ENCODE measurements around the gene PTPRD. TPM values are rescaled to one million over a fixed set of nuclear protein-coding genes. Genes with fewer than 3 reads are reported as not detected.

The PTPRD gene
- total RNA-seq, 1 experiment from 2014 or later: 0.02 TPM

DNA sequence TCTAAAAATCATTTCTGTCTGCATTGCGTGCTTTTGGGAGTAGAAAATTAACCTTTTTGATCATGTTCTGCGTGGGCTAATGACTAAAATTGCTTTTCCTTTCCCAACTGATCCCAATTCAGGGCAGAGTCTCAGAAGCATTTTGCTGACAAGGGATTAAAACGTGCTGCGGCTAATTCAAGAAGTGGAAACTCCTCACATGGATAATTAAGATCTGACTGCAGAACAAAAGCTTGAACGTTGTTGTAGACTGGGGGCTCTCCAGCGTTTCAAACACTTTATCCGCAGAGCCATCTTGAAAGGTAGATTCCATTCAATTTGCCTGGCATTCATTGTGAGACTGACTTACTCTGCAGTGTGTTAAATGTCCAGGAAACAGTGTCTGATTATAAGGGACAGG lies 2327.9 kb downstream of the PTPRD start:
- intact Hi-C loops (cut with micrococcal nuclease): no loop called here
- no peak for TF ChIP-seq EZH2phosphoT487 (IDR thresholded peaks at IDR 0.05; ENCODE audit: borderline replicate concordance)
- no peak for TF ChIP-seq JUND (IDR thresholded peaks at IDR 0.05)
- no peak for TF ChIP-seq MAX (IDR thresholded peaks at IDR 0.05)
- no peak for TF ChIP-seq TCF7L2 (IDR thresholded peaks at IDR 0.05; ENCODE audit: borderline replicate concordance, extremely low read depth, insufficient read depth, insufficient read length)
- POLR2A ChIA-PET: no interaction called here
- ATAC-seq (no peak), DNase-seq (ENCODE audit: low read depth, low spot score) (no peak)
- Histone ChIP-seq H3K9me3 (ENCODE audit: control insufficient read depth in 1 of 2, insufficient read depth in 1 of 2, low read depth in 1 of 2, low read length in 2 of 2) (peaks cover 8 to 29% of the 10 kb centered on the region in 2 experiments; a peak in 2 of 4 replicates), H3K4me2 (ENCODE audit: low read length) (no peak overlapping the region), H3K9ac (ENCODE audit: low read length) (no peak overlapping the region), H3K9me2 (ENCODE audit: insufficient read depth) (no peaks in the 10 kb centered on the region), H3K79me2 (ENCODE audit: insufficient read depth, low read length) (no peaks in the 10 kb centered on the region), H3K4me3 (replicated peaks in 1 of 2; ENCODE audit: low read depth in 1 of 2, low read length in 2 of 2) (no peak overlapping the region), H3K4me1 (ENCODE audit: control insufficient read depth in 1 of 2, insufficient read depth in 2 of 2, low read length in 2 of 2) (no peaks in the 10 kb centered on the region), H3K27me3 (ENCODE audit: insufficient read depth, low read length) (no peaks in the 10 kb centered on the region), H2AFZ (ENCODE audit: low read depth, low read length, poor library complexity, severe bottlenecking) (no peak overlapping the region), H4K20me1 (ENCODE audit: insufficient read depth) (no peaks in the 10 kb centered on the region), H3K27ac (ENCODE audit: low read depth, low read length) (no peak overlapping the region), H3K36me3 (ENCODE audit: control insufficient read depth in 1 of 2, insufficient read depth in 2 of 2, low read length in 2 of 2) (no peaks in the 10 kb centered on the region)
- CTCF ChIA-PET: no interaction called here
- no TSS peak for BruUV-seq (replicated peaks)
- RAD21 ChIA-PET (ENCODE audit: low non-redundant PET in 1 of 2, low total read pairs in 2 of 2, uncharacterized antibody in 2 of 2, unreplicated experiment in 2 of 2): no interaction called here

GRCh38 chr9:8282535-8282934 lies 2330.3 kb downstream of the PTPRD start:
- no peak overlapping the region for H2AFZ ChIP-seq (ENCODE audit: low read depth, low read length, poor library complexity, severe bottlenecking)
- peaks cover 4 to 30% of the 10 kb centered on the region in 2 experiments; a peak in 2 of 4 replicates for H3K9me3 ChIP-seq (ENCODE audit: control insufficient read depth in 1 of 2, insufficient read depth in 1 of 2, low read depth in 1 of 2, low read length in 2 of 2)
- no peaks in the 10 kb centered on the region for H3K79me2 ChIP-seq (ENCODE audit: insufficient read depth, low read length)
- ATAC-seq (no peak), DNase-seq (ENCODE audit: low read depth, low spot score) (no peak)
- intact Hi-C loops (cut with micrococcal nuclease): no loop called here
- H3K9me2 ChIP-seq (ENCODE audit: insufficient read depth): no peaks in the 10 kb centered on the region
- H3K4me3 ChIP-seq (replicated peaks in 1 of 2; ENCODE audit: low read depth in 1 of 2, low read length in 2 of 2): no peak overlapping the region
- H4K20me1 ChIP-seq (ENCODE audit: insufficient read depth): no peaks in the 10 kb centered on the region
- no peak overlapping the region for H3K4me2 ChIP-seq (ENCODE audit: low read length)
- H3K9ac ChIP-seq (ENCODE audit: low read length): no peak overlapping the region
- ChIA-PET RAD21 (ENCODE audit: low non-redundant PET in 1 of 2, low total read pairs in 2 of 2, uncharacterized antibody in 2 of 2, unreplicated experiment in 2 of 2) (no interaction called here), CTCF (no interaction called here), POLR2A (no interaction called here)
- no peaks in the 10 kb centered on the region for H3K4me1 ChIP-seq (ENCODE audit: control insufficient read depth in 1 of 2, insufficient read depth in 2 of 2, low read length in 2 of 2)
- no peaks in the 10 kb centered on the region for H3K27me3 ChIP-seq (ENCODE audit: insufficient read depth, low read length)
- BruUV-seq (replicated peaks): no TSS peak
- TF ChIP-seq EGR1 (IDR thresholded peaks at IDR 0.05; ENCODE audit: low read depth) (no peak), ZBTB33 (IDR thresholded peaks at IDR 0.05; ENCODE audit: extremely low read depth, insufficient replicate concordance, low read length) (no peak), MAX (IDR thresholded peaks at IDR 0.05) (no peak), EZH2phosphoT487 (IDR thresholded peaks at IDR 0.05; ENCODE audit: borderline replicate concordance) (no peak), CEBPB (IDR thresholded peaks at IDR 0.05; ENCODE audit: low read depth) (no peak), TCF7L2 (IDR thresholded peaks at IDR 0.05; ENCODE audit: borderline replicate concordance, extremely low read depth, insufficient read depth, insufficient read length) (no peak), POLR2A (IDR thresholded peaks at IDR 0.05; ENCODE audit: borderline replicate concordance, extremely low read depth, insufficient read depth, insufficient read length) (no peak), EZH2 (IDR thresholded peaks at IDR 0.05) (no peak), YY1 (IDR thresholded peaks at IDR 0.05; ENCODE audit: extremely low read depth, insufficient replicate concordance, low read depth, low read length) (no peak), POLR2AphosphoS5 (IDR thresholded peaks at IDR 0.05; ENCODE audit: low read depth, low read length) (no peak), FOSL1 (IDR thresholded peaks at IDR 0.05; ENCODE audit: low read depth) (no peak)
- H3K36me3 ChIP-seq (ENCODE audit: control insufficient read depth in 1 of 2, insufficient read depth in 2 of 2, low read length in 2 of 2): no peaks in the 10 kb centered on the region
- H3K27ac ChIP-seq (ENCODE audit: low read depth, low read length): no peak overlapping the region
